HepG2 (cell line): Measurements from ENCODE around the gene MSANTD1. TPM values are rescaled to one million over a fixed set of nuclear protein-coding genes. Genes with fewer than 3 reads are reported as not detected.

Experiments used
- CHD2 ChIP-seq: IDR thresholded peaks from 2 replicates; pipeline ENCODE4 v1.6.1; 2011; ENCODE audit warnings: low read depth, low read length, improper control_type of control experiment
- CREM ChIP-seq, 2 experiments: sonication (generic) in 1 of 2; formaldehyde crosslinking in 1 of 2; IDR thresholded peaks; 2 replicates each; pipeline versions ENCODE4 v1.4.0 to v1.6.1; 2016 to 2020; ENCODE audit warnings: antibody characterized with exemption in 1 of 2, mild to moderate bottlenecking in 1 of 2, missing genetic modification reagents in 1 of 2
- CSRNP2 ChIP-seq: sonication (generic); formaldehyde crosslinking; conservative IDR thresholded peaks from 2 replicates; pipeline ENCODE4 v1.8.0; 2022; ENCODE audit warnings: low read depth, missing genetic modification reagents
- HNRNPK ChIP-seq: fragments of 200-400 bp; formaldehyde crosslinking; IDR thresholded peaks from 2 replicates; pipeline ENCODE4 v1.6.1; 2018; ENCODE audit warnings: low read length, low read depth, moderate library complexity, mild to moderate bottlenecking; ENCODE audit not compliant: poor library complexity, severe bottlenecking
- HNRNPUL1 ChIP-seq: fragments of 200-400 bp; formaldehyde crosslinking; IDR thresholded peaks from 2 replicates; pipeline ENCODE4 v1.6.1; 2017; ENCODE audit warnings: low read depth, mild to moderate bottlenecking, low read length, moderate library complexity
- KLF9 ChIP-seq: IDR thresholded peaks from 2 replicates; pipeline ENCODE4 v1.6.1; 2016; ENCODE audit warnings: low read depth
- NCOA1 ChIP-seq: sonication (generic); formaldehyde crosslinking; IDR thresholded peaks from 2 replicates; pipeline ENCODE4 v1.9.0; 2021; ENCODE audit warnings: missing genetic modification reagents
- SIN3B ChIP-seq: fragments of 150-350 bp; IDR thresholded peaks from 2 replicates; pipeline ENCODE4 v1.6.1; 2014; ENCODE audit warnings: low read length
- SMC3 ChIP-seq: IDR thresholded peaks from 2 replicates; pipeline ENCODE4 v1.6.1; 2011; ENCODE audit warnings: low read length, improper control_type of control experiment
- SNRNP70 ChIP-seq: fragments of 200-400 bp; formaldehyde crosslinking; IDR thresholded peaks from 2 replicates; pipeline ENCODE4 v1.6.1; 2017; ENCODE audit warnings: mild to moderate bottlenecking, low read depth, low read length, moderate library complexity
- SRSF9 ChIP-seq: fragments of 200-400 bp; formaldehyde crosslinking; IDR thresholded peaks from 2 replicates; pipeline ENCODE4 v1.6.1; 2018; ENCODE audit warnings: borderline replicate concordance, mild to moderate bottlenecking, low read depth, low read length; ENCODE audit not compliant: insufficient read depth, poor library complexity, severe bottlenecking
- ZBTB1 ChIP-seq: sonication (generic); formaldehyde crosslinking; IDR thresholded peaks from 2 replicates; pipeline ENCODE4 v1.4.0; 2020; ENCODE audit warnings: missing genetic modification reagents, borderline replicate concordance
- ZFY ChIP-seq: sonication (generic); formaldehyde crosslinking; IDR thresholded peaks from 2 replicates; pipeline ENCODE4 v1.4.0; 2020; ENCODE audit warnings: missing genetic modification reagents
- ZMYM2 ChIP-seq: sonication (generic); formaldehyde crosslinking; IDR thresholded peaks from 2 replicates; pipeline ENCODE4 v1.8.0; 2022; ENCODE audit warnings: mild to moderate bottlenecking, missing genetic modification reagents
- ZNF160 ChIP-seq: sonication (generic); formaldehyde crosslinking; IDR thresholded peaks from 2 replicates; pipeline ENCODE4 v1.8.0; 2022; ENCODE audit warnings: mild to moderate bottlenecking, inconsistent platforms, missing genetic modification reagents
- ZNF20 ChIP-seq: sonication (generic); formaldehyde crosslinking; IDR thresholded peaks from 2 replicates; pipeline ENCODE4 v1.4.0; 2020; ENCODE audit warnings: mild to moderate bottlenecking, moderate library complexity, missing genetic modification reagents
- ZNF510 ChIP-seq: sonication (generic); formaldehyde crosslinking; IDR thresholded peaks from 2 replicates; pipeline ENCODE4 v1.4.0; 2020; ENCODE audit warnings: low read depth, mild to moderate bottlenecking, missing genetic modification reagents
- ZNF75D ChIP-seq: sonication (generic); formaldehyde crosslinking; IDR thresholded peaks from 2 replicates; pipeline ENCODE4 v1.8.1; 2023; ENCODE audit warnings: missing genetic modification reagents, mild to moderate bottlenecking, borderline replicate concordance
- ZNF775 ChIP-seq: sonication (generic); formaldehyde crosslinking; IDR thresholded peaks from 2 replicates; pipeline ENCODE4 v1.4.0; 2020; ENCODE audit warnings: missing genetic modification reagents, mild to moderate bottlenecking, moderate library complexity, borderline replicate concordance
- ZSCAN30 ChIP-seq: sonication (generic); formaldehyde crosslinking; IDR thresholded peaks from 2 replicates; pipeline ENCODE4 v1.5.0; 2020; ENCODE audit warnings: mild to moderate bottlenecking, missing genetic modification reagents
- polyA plus RNA-seq, 8 experiments: library from polyadenylated mRNA; depleted of rRNA in 3 of 8; stranded (reverse) in 7 of 8; unstranded in 1 of 8; fragments of >200 nt; fragmentation: Illumina TruSeq in 4 of 8; extraction: Trizol in 4 of 8; gene quantifications; 2 replicates each; pipeline versions ENCODE4 v1.2.1 to v1.2.3, GENCODE V29; 2011 to 2016; ENCODE audit warnings: low read depth in 4 of 8, missing spikeins in 1 of 8, mixed read lengths in 1 of 8; ENCODE audit not compliant: insufficient read depth in 1 of 8
- total RNA-seq, 5 experiments: library from RNA; depleted of rRNA; stranded (reverse); fragments of >200 nt; fragmentation: Illumina TruSeq; extraction: Trizol; gene quantifications; 2 replicates each; pipeline ENCODE4 v1.2.3, GENCODE V29; 2016; ENCODE audit warnings: low read depth in 1 of 5
- TF ChIP-seq, protein P1 (sequence below): sonication (generic); formaldehyde crosslinking; IDR thresholded peaks from 2 replicates; pipeline ENCODE4 v1.9.0; 2021; ENCODE audit warnings: missing genetic modification reagents, mild to moderate bottlenecking, borderline replicate concordance
- TF ChIP-seq, protein P2 (sequence below): sonication (generic); formaldehyde crosslinking; IDR thresholded peaks from 2 replicates; pipeline ENCODE4 v1.4.0; 2020; ENCODE audit warnings: missing genetic modification reagents
- TF ChIP-seq, protein P3 (sequence below): sonication (generic); formaldehyde crosslinking; IDR thresholded peaks from 2 replicates; pipeline ENCODE4 v1.5.0; 2020; ENCODE audit warnings: missing genetic modification reagents

The MSANTD1 gene
- total and polyA plus RNA-seq, 2 of the 13 experiments (the other 11 are each of a cell fraction or from before 2014, with no cell fraction given) = 0.22 to 0.40 TPM

GRCh38 chr4:3202836-3203820 lies 45.8 kb upstream of the MSANTD1 start (continued):
- TF ChIP-seq CSRNP2 (no peak), SRSF9 (no peak), SIN3B (no peak), ZSCAN30 (CRISPR knock-in tag) (no peak), CHD2 (no peak), ZNF510 (CRISPR knock-in tag) (no peak), ZFY (no peak), NCOA1 (CRISPR knock-in tag) (no peak), HNRNPK (no peak), ZBTB1 (CRISPR knock-in tag) (no peak), ZNF775 (CRISPR knock-in tag) (no peak), ZNF75D (CRISPR knock-in tag) (no peak), ZMYM2 (CRISPR knock-in tag) (0 out of 2 replicates have a peak, but pooled peaks have one; percentile 16), HNRNPUL1 (no peak), ZNF160 (CRISPR knock-in tag) (no peak), CREM (IDR thresholded peaks at IDR 0.05) (peak; percentile 40; the same call in 1 of the 2 replicates), CREM (CRISPR knock-in tag; IDR thresholded peaks at IDR 0.05) (no peak), SMC3 (no peak), KLF9 (CRISPR knock-in tag) (no peak), SNRNP70 (no peak), ZNF20 (CRISPR knock-in tag) (no peak)
- TF ChIP-seq, protein P1, sequence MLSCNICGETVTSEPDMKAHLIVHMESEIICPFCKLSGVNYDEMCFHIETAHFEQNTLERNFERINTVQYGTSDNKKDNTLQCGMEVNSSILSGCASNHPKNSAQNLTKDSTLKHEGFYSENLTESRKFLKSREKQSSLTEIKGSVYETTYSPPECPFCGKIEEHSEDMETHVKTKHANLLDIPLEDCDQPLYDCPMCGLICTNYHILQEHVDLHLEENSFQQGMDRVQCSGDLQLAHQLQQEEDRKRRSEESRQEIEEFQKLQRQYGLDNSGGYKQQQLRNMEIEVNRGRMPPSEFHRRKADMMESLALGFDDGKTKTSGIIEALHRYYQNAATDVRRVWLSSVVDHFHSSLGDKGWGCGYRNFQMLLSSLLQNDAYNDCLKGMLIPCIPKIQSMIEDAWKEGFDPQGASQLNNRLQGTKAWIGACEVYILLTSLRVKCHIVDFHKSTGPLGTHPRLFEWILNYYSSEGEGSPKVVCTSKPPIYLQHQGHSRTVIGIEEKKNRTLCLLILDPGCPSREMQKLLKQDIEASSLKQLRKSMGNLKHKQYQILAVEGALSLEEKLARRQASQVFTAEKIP (CRISPR knock-in tag) = no peak
- TF ChIP-seq, protein P2, sequence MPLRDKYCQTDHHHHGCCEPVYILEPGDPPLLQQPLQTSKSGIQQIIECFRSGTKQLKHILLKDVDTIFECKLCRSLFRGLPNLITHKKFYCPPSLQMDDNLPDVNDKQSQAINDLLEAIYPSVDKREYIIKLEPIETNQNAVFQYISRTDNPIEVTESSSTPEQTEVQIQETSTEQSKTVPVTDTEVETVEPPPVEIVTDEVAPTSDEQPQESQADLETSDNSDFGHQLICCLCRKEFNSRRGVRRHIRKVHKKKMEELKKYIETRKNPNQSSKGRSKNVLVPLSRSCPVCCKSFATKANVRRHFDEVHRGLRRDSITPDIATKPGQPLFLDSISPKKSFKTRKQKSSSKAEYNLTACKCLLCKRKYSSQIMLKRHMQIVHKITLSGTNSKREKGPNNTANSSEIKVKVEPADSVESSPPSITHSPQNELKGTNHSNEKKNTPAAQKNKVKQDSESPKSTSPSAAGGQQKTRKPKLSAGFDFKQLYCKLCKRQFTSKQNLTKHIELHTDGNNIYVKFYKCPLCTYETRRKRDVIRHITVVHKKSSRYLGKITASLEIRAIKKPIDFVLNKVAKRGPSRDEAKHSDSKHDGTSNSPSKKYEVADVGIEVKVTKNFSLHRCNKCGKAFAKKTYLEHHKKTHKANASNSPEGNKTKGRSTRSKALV = no peak
- TF ChIP-seq, protein P3, sequence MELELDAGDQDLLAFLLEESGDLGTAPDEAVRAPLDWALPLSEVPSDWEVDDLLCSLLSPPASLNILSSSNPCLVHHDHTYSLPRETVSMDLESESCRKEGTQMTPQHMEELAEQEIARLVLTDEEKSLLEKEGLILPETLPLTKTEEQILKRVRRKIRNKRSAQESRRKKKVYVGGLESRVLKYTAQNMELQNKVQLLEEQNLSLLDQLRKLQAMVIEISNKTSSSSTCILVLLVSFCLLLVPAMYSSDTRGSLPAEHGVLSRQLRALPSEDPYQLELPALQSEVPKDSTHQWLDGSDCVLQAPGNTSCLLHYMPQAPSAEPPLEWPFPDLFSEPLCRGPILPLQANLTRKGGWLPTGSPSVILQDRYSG = no peak
